Inflammatory macrophage treated with lipopolysaccharide for 4 hours (primary cell): Measurements from ENCODE around the gene ZKSCAN1.

ENCODE experiments used
- DNase-seq: peaks from one replicate; pipeline ENCODE4 v3.0.0-alpha.2; 2020

Gene ZKSCAN1

DNA sequence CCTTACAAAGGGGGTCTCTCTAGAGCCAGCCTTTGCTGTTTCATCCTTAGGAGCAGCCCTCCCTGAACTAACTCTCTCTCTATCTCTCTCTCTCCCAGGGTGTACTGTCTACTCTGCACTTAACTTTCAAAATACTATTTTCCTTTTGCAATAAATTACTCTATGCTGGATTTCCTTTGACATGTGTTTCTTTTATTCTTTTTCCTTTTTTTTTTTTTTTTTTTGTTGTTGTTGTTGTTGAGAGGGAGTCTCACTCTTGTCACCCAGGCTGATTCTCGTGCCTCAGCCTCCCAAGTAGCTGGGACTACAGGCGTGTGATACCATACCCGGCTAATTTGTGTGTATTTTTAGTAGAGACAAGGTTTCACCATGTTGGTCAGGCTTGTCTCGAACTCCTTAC, 67.6 kb downstream of the ZKSCAN1 start:
- no peak for DNase-seq

DNA sequence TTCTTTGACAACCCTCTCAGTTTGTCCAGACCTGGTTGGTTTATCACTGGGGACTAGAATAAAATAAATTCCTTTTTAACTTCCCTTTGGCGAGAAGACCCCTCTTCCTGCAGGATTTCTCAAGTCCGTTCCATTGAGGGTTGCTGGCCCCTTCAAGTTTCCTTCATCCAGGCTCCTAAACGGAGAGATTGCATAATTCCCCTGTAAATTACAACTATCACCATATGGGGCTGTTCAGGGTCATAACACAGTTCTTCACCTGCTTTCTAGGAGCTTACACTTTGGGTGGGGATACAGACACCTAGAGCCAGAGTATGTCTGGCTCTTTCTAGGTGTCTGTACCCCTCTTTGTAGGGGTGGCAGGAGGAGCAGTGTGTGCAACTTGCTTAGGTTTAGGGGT, 70.1 kb downstream of the ZKSCAN1 start:
- no peak for DNase-seq

- no peak for DNase-seq
Measured at GRCh38 chr7:100087055-100087750, 71.8 kb downstream of the ZKSCAN1 start.

- no peak for DNase-seq
Measured at GRCh38 chr7:100088095-100088620, 72.8 kb downstream of the ZKSCAN1 start.

- DNase-seq, result peak; percentile 78
Measured at GRCh38 chr7:100088621-100089457, 73.4 kb downstream of the ZKSCAN1 start, which contains the start of gene COPS6. Gene COPS6 (plus strand): TSS chr7:100088969. CDS start chr7:100088991, 22 bp downstream.

DNA sequence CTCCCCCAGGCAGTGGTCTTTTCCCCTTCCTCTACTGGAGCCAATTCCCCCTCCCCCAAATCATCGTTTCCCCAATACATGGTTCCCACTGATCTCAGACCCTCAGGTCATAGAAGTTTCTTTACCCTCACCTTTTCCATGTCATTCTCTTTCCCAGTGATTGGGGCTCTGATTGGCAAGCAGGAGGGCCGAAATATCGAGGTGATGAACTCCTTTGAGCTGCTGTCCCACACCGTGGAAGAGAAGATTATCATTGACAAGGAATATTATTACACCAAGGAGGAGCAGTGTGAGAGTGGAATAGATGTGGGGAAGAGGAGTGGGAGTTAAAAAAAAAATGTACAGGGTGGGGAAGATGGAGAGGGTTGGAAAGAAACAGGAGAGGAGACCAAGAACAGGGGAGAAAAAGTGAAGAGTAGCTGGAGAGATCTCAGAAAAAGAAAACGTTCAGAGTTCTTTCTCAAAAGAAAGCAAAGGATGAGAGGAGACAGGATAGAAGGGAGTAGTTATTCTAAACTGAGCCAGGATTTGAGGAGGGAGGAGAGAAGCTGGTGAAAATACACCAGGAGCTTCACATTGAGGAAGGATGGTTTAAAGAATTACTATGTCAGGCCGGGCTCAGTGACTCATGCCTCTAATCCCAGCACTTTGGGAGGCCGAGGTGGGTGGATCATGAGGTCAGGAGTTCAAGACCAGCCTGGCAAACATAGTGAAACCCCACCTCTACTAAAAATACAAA, 74.2 kb downstream of the ZKSCAN1 start:
- no peak for DNase-seq

DNA sequence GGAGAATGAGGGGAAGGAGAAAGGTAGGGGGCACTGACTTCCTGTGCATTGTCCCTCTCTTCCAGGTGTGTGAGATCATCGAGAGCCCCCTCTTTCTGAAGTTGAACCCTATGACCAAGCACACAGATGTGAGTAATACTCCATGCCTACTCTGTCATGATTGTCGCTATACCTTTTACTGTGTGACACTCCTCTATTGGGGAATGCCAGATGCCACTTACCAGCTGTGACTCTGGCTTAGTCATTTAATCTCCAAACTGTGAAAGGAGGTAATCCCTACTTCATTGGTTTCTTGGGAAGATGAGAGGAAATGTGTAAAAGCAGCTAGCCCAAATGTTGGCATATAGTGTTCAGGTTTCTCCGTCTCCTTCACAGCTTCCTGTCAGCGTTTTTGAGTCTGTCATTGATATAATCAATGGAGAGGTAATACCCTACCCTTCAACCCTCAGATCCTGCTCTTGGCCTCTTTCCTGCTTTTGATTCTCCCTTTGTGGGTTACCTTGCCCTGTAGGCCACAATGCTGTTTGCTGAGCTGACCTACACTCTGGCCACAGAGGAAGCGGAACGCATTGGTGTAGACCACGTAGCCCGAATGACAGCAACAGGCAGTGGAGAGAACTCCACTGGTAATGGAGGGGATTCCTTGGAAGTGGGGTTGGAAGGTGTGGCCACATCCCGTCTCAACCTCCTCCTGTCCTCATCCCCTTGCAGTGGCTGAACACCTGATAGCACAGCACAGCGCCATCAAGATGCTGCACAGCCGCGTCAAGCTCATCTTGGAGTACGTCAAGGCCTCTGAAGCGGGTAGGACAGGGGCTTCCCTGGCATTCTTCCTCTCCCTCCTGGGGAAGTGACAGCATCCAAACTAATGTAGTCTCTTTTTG, 75.4 kb downstream of the ZKSCAN1 start:
- no peak for DNase-seq
